ENCODE results near the gene CMC1. TPM values are rescaled to one million over a fixed set of nuclear protein-coding genes. Genes with fewer than 3 reads are reported as not detected.
A peak's percentile ranks its signal among the peaks of the same experiment; 100 is the strongest.

CMC1 gene
- total RNA-seq, 1 experiment from 2014 or later: 29.9 TPM

- Histone ChIP-seq H3K4me3 (ENCODE audit: low read length) (no peak overlapping the region), H3K9me3 (ENCODE audit: low read length) (no peaks in the 10 kb centered on the region), H3K4me2 (ENCODE audit: low read depth, low read length, poor library complexity, severe bottlenecking) (no peak overlapping the region), H3K27ac (ENCODE audit: low read length) (no peak overlapping the region), H3K9me2 (replicated peaks; ENCODE audit: insufficient read depth, low read length) (no peaks in the 10 kb centered on the region), H3K27me3 (ENCODE audit: low read length) (no peaks in the 10 kb centered on the region), H3K4me1 (ENCODE audit: low read length) (no peaks in the 10 kb centered on the region; the same call in 1 of the 2 replicates), H3K36me3 (ENCODE audit: insufficient read depth, low read length) (peaks cover 16% of the 10 kb centered on the region; the same call in 1 of the 2 replicates), H3K9ac (ENCODE audit: low read length) (no peak overlapping the region), H3K79me2 (ENCODE audit: low read length) (peaks cover 30% of the 10 kb centered on the region), H2AFZ (ENCODE audit: low read length) (no peak overlapping the region), H4K20me1 (ENCODE audit: insufficient read depth, low read depth, low read length) (no peaks in the 10 kb centered on the region)
- DNase-seq: no peak
Observed at GRCh38 chr3:28316226-28316625, 74.8 kb downstream of the CMC1 start.

GRCh38 chr3:28317438-28318022, 76.1 kb downstream of the CMC1 start:
- peak; percentile 88 for DNase-seq

GRCh38 chr3:28320981-28321380, 79.6 kb downstream of the CMC1 start:
- Histone ChIP-seq H3K4me1 (ENCODE audit: low read length) (no peaks in the 10 kb centered on the region; the same call in 1 of the 2 replicates), H3K9ac (ENCODE audit: low read length) (no peak overlapping the region), H4K20me1 (ENCODE audit: insufficient read depth, low read depth, low read length) (no peaks in the 10 kb centered on the region), H3K27ac (ENCODE audit: low read length) (no peak overlapping the region), H3K9me3 (ENCODE audit: low read length) (no peaks in the 10 kb centered on the region), H2AFZ (ENCODE audit: low read length) (no peak overlapping the region), H3K79me2 (ENCODE audit: low read length) (peaks cover 7% of the 10 kb centered on the region; the same call in 1 of the 2 replicates), H3K4me3 (ENCODE audit: low read length) (no peak overlapping the region), H3K9me2 (replicated peaks; ENCODE audit: insufficient read depth, low read length) (no peaks in the 10 kb centered on the region), H3K36me3 (ENCODE audit: insufficient read depth, low read length) (peaks cover 46% of the 10 kb centered on the region), H3K4me2 (ENCODE audit: low read depth, low read length, poor library complexity, severe bottlenecking) (no peak overlapping the region), H3K27me3 (ENCODE audit: low read length) (no peaks in the 10 kb centered on the region)
- DNase-seq: no peak

More at GRCh38 chr3:28317438-28318022, 76.1 kb downstream of the CMC1 start:
- H3K9me2 ChIP-seq (replicated peaks; ENCODE audit: insufficient read depth, low read length): no peaks in the 10 kb centered on the region
- H3K79me2 ChIP-seq (ENCODE audit: low read length): peaks cover 19% of the 10 kb centered on the region
- H2AFZ ChIP-seq (ENCODE audit: low read length): no peak overlapping the region
- H3K4me1 ChIP-seq (ENCODE audit: low read length): no peaks in the 10 kb centered on the region; the same call in 1 of the 2 replicates
- H3K9me3 ChIP-seq (ENCODE audit: low read length): no peaks in the 10 kb centered on the region
- H3K4me3 ChIP-seq (ENCODE audit: low read length): no peak overlapping the region
- no peak overlapping the region for H3K4me2 ChIP-seq (ENCODE audit: low read depth, low read length, poor library complexity, severe bottlenecking)
- peaks cover 22% of the 10 kb centered on the region for H3K36me3 ChIP-seq (ENCODE audit: insufficient read depth, low read length)
- no peaks in the 10 kb centered on the region for H4K20me1 ChIP-seq (ENCODE audit: insufficient read depth, low read depth, low read length)
- no peak overlapping the region for H3K9ac ChIP-seq (ENCODE audit: low read length)
- no peaks in the 10 kb centered on the region for H3K27me3 ChIP-seq (ENCODE audit: low read length)
- H3K27ac ChIP-seq (ENCODE audit: low read length): no peak overlapping the region

- H3K9me2 ChIP-seq (replicated peaks; ENCODE audit: insufficient read depth, low read length): no peaks in the 10 kb centered on the region
- no peaks in the 10 kb centered on the region for H3K9me3 ChIP-seq (ENCODE audit: low read length)
- H3K36me3 ChIP-seq (ENCODE audit: insufficient read depth, low read length): peaks cover 46% of the 10 kb centered on the region
- no peaks in the 10 kb centered on the region for H3K4me1 ChIP-seq (ENCODE audit: low read length)
- no peak overlapping the region for H3K4me2 ChIP-seq (ENCODE audit: low read depth, low read length, poor library complexity, severe bottlenecking)
- H3K4me3 ChIP-seq (ENCODE audit: low read length): no peak overlapping the region
- no peak overlapping the region for H3K9ac ChIP-seq (ENCODE audit: low read length)
- no peaks in the 10 kb centered on the region for H3K27me3 ChIP-seq (ENCODE audit: low read length)
- H3K27ac ChIP-seq (ENCODE audit: low read length): no peak overlapping the region
- DNase-seq: no peak
- H2AFZ ChIP-seq (ENCODE audit: low read length): no peak overlapping the region
- H4K20me1 ChIP-seq (ENCODE audit: insufficient read depth, low read depth, low read length): no peaks in the 10 kb centered on the region
- peaks cover 7% of the 10 kb centered on the region; the same call in 1 of the 2 replicates for H3K79me2 ChIP-seq (ENCODE audit: low read length)
Observed at GRCh38 chr3:28322464-28322863, 81.0 kb downstream of the CMC1 start.

- peaks cover 29% of the 10 kb centered on the region for H3K36me3 ChIP-seq (ENCODE audit: insufficient read depth, low read length)
- no peak overlapping the region for H3K9ac ChIP-seq (ENCODE audit: low read length)
- H3K79me2 ChIP-seq (ENCODE audit: low read length): no peaks in the 10 kb centered on the region
- H4K20me1 ChIP-seq (ENCODE audit: insufficient read depth, low read depth, low read length): no peaks in the 10 kb centered on the region
- DNase-seq: no peak
- H3K9me3 ChIP-seq (ENCODE audit: low read length): no peaks in the 10 kb centered on the region
- H3K27me3 ChIP-seq (ENCODE audit: low read length): no peaks in the 10 kb centered on the region
- H3K27ac ChIP-seq (ENCODE audit: low read length): no peak overlapping the region
- H3K9me2 ChIP-seq (replicated peaks; ENCODE audit: insufficient read depth, low read length): no peaks in the 10 kb centered on the region
- no peak overlapping the region for H2AFZ ChIP-seq (ENCODE audit: low read length)
- no peak overlapping the region for H3K4me3 ChIP-seq (ENCODE audit: low read length)
- H3K4me2 ChIP-seq (ENCODE audit: low read depth, low read length, poor library complexity, severe bottlenecking): no peak overlapping the region
- no peaks in the 10 kb centered on the region for H3K4me1 ChIP-seq (ENCODE audit: low read length)
Observed at GRCh38 chr3:28326458-28326926, 85.1 kb downstream of the CMC1 start.

GRCh38 chr3:28328188-28329151, 87.1 kb downstream of the CMC1 start:
- H3K4me1 ChIP-seq (ENCODE audit: low read length): no peaks in the 10 kb centered on the region
- H3K9me3 ChIP-seq (ENCODE audit: low read length): no peaks in the 10 kb centered on the region
- H3K27ac ChIP-seq (ENCODE audit: low read length): no peak overlapping the region
- H3K4me3 ChIP-seq (ENCODE audit: low read length): no peak overlapping the region
- no peak overlapping the region for H3K9ac ChIP-seq (ENCODE audit: low read length)
- H3K79me2 ChIP-seq (ENCODE audit: low read length): no peaks in the 10 kb centered on the region
- no peaks in the 10 kb centered on the region for H4K20me1 ChIP-seq (ENCODE audit: insufficient read depth, low read depth, low read length)
- H3K27me3 ChIP-seq (ENCODE audit: low read length): no peaks in the 10 kb centered on the region
- DNase-seq: peak; percentile 71
- H2AFZ ChIP-seq (ENCODE audit: low read length): no peak overlapping the region
- no peak overlapping the region for H3K4me2 ChIP-seq (ENCODE audit: low read depth, low read length, poor library complexity, severe bottlenecking)
- H3K36me3 ChIP-seq (ENCODE audit: insufficient read depth, low read length): peaks cover 19% of the 10 kb centered on the region; the same call in 1 of the 2 replicates
- no peaks in the 10 kb centered on the region for H3K9me2 ChIP-seq (replicated peaks; ENCODE audit: insufficient read depth, low read length)

GRCh38 chr3:28334552-28334951, 93.1 kb downstream of the CMC1 start:
- Histone ChIP-seq H3K4me2 (ENCODE audit: low read depth, low read length, poor library complexity, severe bottlenecking) (no peak overlapping the region), H3K9ac (ENCODE audit: low read length) (no peak overlapping the region), H3K4me1 (ENCODE audit: low read length) (no peaks in the 10 kb centered on the region), H3K9me3 (ENCODE audit: low read length) (no peaks in the 10 kb centered on the region), H3K36me3 (ENCODE audit: insufficient read depth, low read length) (peaks cover 14% of the 10 kb centered on the region; the same call in 1 of the 2 replicates), H3K79me2 (ENCODE audit: low read length) (peaks cover 4% of the 10 kb centered on the region; the same call in 1 of the 2 replicates), H3K4me3 (ENCODE audit: low read length) (no peak overlapping the region), H4K20me1 (ENCODE audit: insufficient read depth, low read depth, low read length) (no peaks in the 10 kb centered on the region), H3K9me2 (replicated peaks; ENCODE audit: insufficient read depth, low read length) (no peaks in the 10 kb centered on the region), H2AFZ (ENCODE audit: low read length) (no peak overlapping the region), H3K27me3 (ENCODE audit: low read length) (no peaks in the 10 kb centered on the region), H3K27ac (ENCODE audit: low read length) (no peak overlapping the region)
- DNase-seq: no peak

- Histone ChIP-seq H3K9me3 (ENCODE audit: low read length) (no peaks in the 10 kb centered on the region), H3K9me2 (replicated peaks; ENCODE audit: insufficient read depth, low read length) (no peaks in the 10 kb centered on the region), H3K36me3 (ENCODE audit: insufficient read depth, low read length) (peaks cover 21% of the 10 kb centered on the region; the same call in 1 of the 2 replicates), H3K4me2 (ENCODE audit: low read depth, low read length, poor library complexity, severe bottlenecking) (no peak overlapping the region), H2AFZ (ENCODE audit: low read length) (no peak overlapping the region), H3K79me2 (ENCODE audit: low read length) (peaks cover 11% of the 10 kb centered on the region; the same call in 1 of the 2 replicates), H3K27me3 (ENCODE audit: low read length) (no peaks in the 10 kb centered on the region), H4K20me1 (ENCODE audit: insufficient read depth, low read depth, low read length) (no peaks in the 10 kb centered on the region), H3K4me1 (ENCODE audit: low read length) (no peaks in the 10 kb centered on the region), H3K9ac (ENCODE audit: low read length) (no peak overlapping the region), H3K4me3 (ENCODE audit: low read length) (no peak overlapping the region), H3K27ac (ENCODE audit: low read length) (no peak overlapping the region)
- no peak for DNase-seq
Observed at GRCh38 chr3:28335246-28335645, 93.8 kb downstream of the CMC1 start.
